WTC11 (cell line): ENCODE results near the gene GNAL. TPM values are rescaled to one million over a fixed set of nuclear protein-coding genes. Genes with fewer than 3 reads are reported as not detected.

Source experiments
- ATAC-seq: fragments of 200-7000 bp; cut with Tn5 transposase; 2 replicates; pipeline ENCODE4 v1.10.0; 2021; ENCODE audit warnings: mild to moderate bottlenecking, moderate library complexity
- CTCF ChIA-PET: fragments of 300-600 bp; sonication (Branson Sonifier 250); formaldehyde crosslinking; loops from one replicate; lab custom pipeline; 2021; ENCODE audit warnings: antibody characterized with exemption; lab: Charles Lee
- POLR2A ChIA-PET: fragments of 350-600 bp; sonication (Branson Sonifier 250); formaldehyde crosslinking; loops from one replicate; lab custom pipeline; 2021; ENCODE audit warnings: antibody characterized with exemption; lab: Charles Lee
- DNase-seq: peaks from one replicate; pipeline ENCODE4 v3.0.0; 2021; ENCODE audit warnings: low spot score
- H3K27ac Mint-ChIP-seq: 2 replicates; pipeline ENCODE4 v1.8.0; 2021; ENCODE audit warnings: mixed read lengths
- H3K27me3 Mint-ChIP-seq: 2 replicates; pipeline ENCODE4 v1.8.0; 2021; ENCODE audit warnings: low read depth, mild to moderate bottlenecking, moderate library complexity, mixed read lengths
- H3K36me3 Mint-ChIP-seq: 2 replicates; pipeline ENCODE4 v1.8.0; 2021; ENCODE audit warnings: mixed read lengths
- H3K4me1 Mint-ChIP-seq: 2 replicates; pipeline ENCODE4 v1.8.0; 2022; ENCODE audit warnings: mixed read lengths
- H3K4me3 Mint-ChIP-seq: 2 replicates; pipeline ENCODE4 v1.8.0; 2021; ENCODE audit warnings: mild to moderate bottlenecking, moderate library complexity, mixed read lengths
- H3K9me3 Mint-ChIP-seq: 2 replicates; pipeline ENCODE4 v1.8.0; 2021; ENCODE audit warnings: mixed read lengths
- ATF2 ChIP-seq: sonication (generic); formaldehyde crosslinking; IDR thresholded peaks from 2 replicates; pipeline ENCODE4 v1.8.1; 2022; ENCODE audit warnings: low read depth, missing genetic modification reagents, borderline replicate concordance
- E2F1 ChIP-seq: sonication (generic); formaldehyde crosslinking; IDR thresholded peaks from 2 replicates; pipeline ENCODE4 v1.8.0; 2022; ENCODE audit warnings: mild to moderate bottlenecking, missing genetic modification reagents
- ESRRA ChIP-seq: sonication (generic); formaldehyde crosslinking; IDR thresholded peaks from 2 replicates; pipeline ENCODE4 v1.8.1; 2022; ENCODE audit warnings: mild to moderate bottlenecking, missing genetic modification reagents, borderline replicate concordance
- FOXP1 ChIP-seq: sonication (generic); formaldehyde crosslinking; IDR thresholded peaks from 2 replicates; pipeline ENCODE4 v1.8.0; 2022; ENCODE audit warnings: missing genetic modification reagents, mild to moderate bottlenecking, moderate library complexity, borderline replicate concordance
- GABPB1 ChIP-seq: sonication (generic); formaldehyde crosslinking; IDR thresholded peaks from 2 replicates; pipeline ENCODE4 v1.8.1; 2023; ENCODE audit warnings: mild to moderate bottlenecking, missing genetic modification reagents
- GRHL2 ChIP-seq: fragments of 250-450 bp; sonication (Bioruptor Pico); IDR thresholded peaks from 2 replicates; pipeline ENCODE4 v1.8.0; 2022; ENCODE audit warnings: mild to moderate bottlenecking, moderate library complexity; ENCODE audit not compliant: insufficient replicate concordance, severe bottlenecking
- IRF1 ChIP-seq: sonication (generic); formaldehyde crosslinking; IDR thresholded peaks from 2 replicates; pipeline ENCODE4 v1.8.0; 2023; ENCODE audit warnings: missing genetic modification reagents
- NFATC4 ChIP-seq: fragments of 250-450 bp; sonication (Bioruptor Pico); IDR thresholded peaks from 2 replicates; pipeline ENCODE4 v1.9.0; 2021; ENCODE audit warnings: mild to moderate bottlenecking
- PRDM15 ChIP-seq: sonication (generic); formaldehyde crosslinking; IDR thresholded peaks from 2 replicates; pipeline ENCODE4 v1.8.0; 2022; ENCODE audit warnings: missing genetic modification reagents
- SOX15 ChIP-seq: fragments of 250-450 bp; sonication (Bioruptor Pico); IDR thresholded peaks from 2 replicates; pipeline ENCODE4 v1.9.0; 2021; ENCODE audit warnings: mild to moderate bottlenecking
- TEAD1 ChIP-seq: sonication (generic); formaldehyde crosslinking; IDR thresholded peaks from 2 replicates; pipeline ENCODE4 v1.8.0; 2022; ENCODE audit warnings: mild to moderate bottlenecking, missing genetic modification reagents
- ZBTB21 ChIP-seq: sonication (generic); formaldehyde crosslinking; IDR thresholded peaks from 2 replicates; pipeline ENCODE4 v1.8.1; 2023; ENCODE audit warnings: mild to moderate bottlenecking, missing genetic modification reagents, borderline replicate concordance
- ZMAT4 ChIP-seq: fragments of 250-450 bp; sonication (Bioruptor Pico); IDR thresholded peaks from 2 replicates; pipeline ENCODE4 v1.9.0; 2021; ENCODE audit warnings: mild to moderate bottlenecking
- ZNF121 ChIP-seq: sonication (generic); formaldehyde crosslinking; IDR thresholded peaks from 2 replicates; pipeline ENCODE4 v1.8.0; 2023; ENCODE audit warnings: missing genetic modification reagents
- ZNF317 ChIP-seq: sonication (generic); formaldehyde crosslinking; IDR thresholded peaks from 2 replicates; pipeline ENCODE4 v1.8.1; 2023; ENCODE audit warnings: low read depth, mild to moderate bottlenecking, moderate library complexity, missing genetic modification reagents, borderline replicate concordance
- ZSCAN18 ChIP-seq: fragments of 250-450 bp; sonication (Bioruptor Pico); IDR thresholded peaks from 2 replicates; pipeline ENCODE4 v2.1.2; 2022; ENCODE audit warnings: mild to moderate bottlenecking, moderate library complexity
- total RNA-seq: library from RNA; stranded (reverse); gene quantifications from 3 replicates; pipeline ENCODE4 v1.2.3, GENCODE V29; 2021

GNAL gene
- total RNA-seq, 1 experiment from 2014 or later = 22.3 TPM

GRCh38 chr18:11784674-11785304 is 95.7 kb downstream of the GNAL start:
- TF ChIP-seq FOXP1 (no peak), E2F1 (CRISPR knock-in tag) (no peak), PRDM15 (CRISPR knock-in tag) (no peak), ZNF121 (CRISPR knock-in tag) (no peak), ZSCAN18 (CRISPR knock-in tag) (no peak), ZBTB21 (no peak), ATF2 (CRISPR knock-in tag) (no peak), IRF1 (no peak), GABPB1 (CRISPR knock-in tag) (no peak), ZNF317 (CRISPR knock-in tag) (no peak), ESRRA (no peak), NFATC4 (no peak), SOX15 (CRISPR knock-in tag) (no peak), GRHL2 (CRISPR knock-in tag) (no peak), ZMAT4 (CRISPR knock-in tag) (no peak), TEAD1 (CRISPR knock-in tag) (no peak)
- H3K9me3 Mint-ChIP-seq = no peaks in the 10 kb centered on the region
- peak overlapping the region; percentile 96; the same call in 1 of the 2 replicates for H3K27ac Mint-ChIP-seq
- ChIA-PET POLR2A (no interaction called here), CTCF (interaction anchor here (0.6 to 1.9 kb wide), 6 partner anchors 11 to 254 kb away, joined by 3 to 7 read pairs (median 4); no protein-coding TSS in a partner anchor)
- peaks cover 64% of the 10 kb centered on the region for H3K4me1 Mint-ChIP-seq
- no peak for DNase-seq
- ATAC-seq = no peak
- no peaks in the 10 kb centered on the region for H3K36me3 Mint-ChIP-seq
- no peaks in the 10 kb centered on the region for H3K27me3 Mint-ChIP-seq
- H3K4me3 Mint-ChIP-seq = no peak overlapping the region
